HK-2 (cell line): ENCODE data around the gene CNN1.
"Not testable (repeated sequence)": the region's sequence is repeated elsewhere in the genome, so short reads cannot be mapped to it uniquely, and the experiment has no call there.

Source experiments
- DNase-seq: peaks from one replicate; pipeline ENCODE4 v3.0.0-alpha.2; 2018; ENCODE audit not compliant: unreplicated experiment

The CNN1 gene

GRCh38 chr19:11534948-11535347 is 3.7 kb upstream of the CNN1 start:
- no peak for DNase-seq

- DNase-seq: peak; percentile 92
Observed at GRCh38 chr19:11535792-11536595, 2.7 kb upstream of the CNN1 start.

- DNase-seq: no peak
Observed at GRCh38 chr19:11539495-11540365, 1.1 kb downstream of the CNN1 start.

GRCh38 chr19:11540645-11541044 is 2.0 kb downstream of the CNN1 start:
- no peak for DNase-seq

- DNase-seq: no peak
Observed at GRCh38 chr19:11541238-11541637, 2.6 kb downstream of the CNN1 start.

DNA sequence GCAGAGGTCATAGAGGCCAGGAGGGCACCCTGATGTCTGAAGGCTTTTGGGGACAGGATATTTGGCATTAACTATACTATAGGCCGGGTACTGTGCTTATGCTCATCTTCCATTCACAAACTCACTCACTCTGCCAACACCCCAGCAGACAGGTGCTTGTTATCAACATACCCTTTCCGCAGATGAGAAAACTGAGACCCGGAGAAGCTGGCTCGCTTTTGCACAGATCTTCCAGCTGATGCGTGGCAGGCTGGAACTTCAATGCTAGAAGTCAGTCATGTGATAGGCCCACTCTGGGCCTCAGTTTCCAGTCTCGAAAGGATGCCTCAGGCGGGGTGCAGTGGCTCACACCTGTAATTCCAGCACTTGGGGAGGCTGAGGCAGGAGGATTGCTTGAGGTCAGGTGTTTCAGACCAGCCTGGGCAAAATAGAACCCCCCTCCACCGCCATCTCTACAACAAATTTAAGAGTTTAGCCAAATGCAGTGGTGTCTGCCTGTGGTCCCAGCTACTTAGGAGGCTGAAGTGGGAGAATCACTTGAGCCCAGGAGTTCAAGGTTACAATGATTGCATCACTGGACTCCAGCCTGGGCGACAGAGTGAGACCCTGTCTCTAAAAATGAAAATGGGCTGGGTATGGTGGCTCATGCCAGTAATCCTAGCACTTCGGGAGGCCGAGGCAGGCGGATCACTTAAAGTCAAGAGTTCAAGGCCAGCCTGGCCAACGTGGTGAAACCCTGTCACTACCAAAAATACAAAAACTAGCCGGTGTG is 9.5 kb downstream of the CNN1 start:
- DNase-seq: no peak

DNA sequence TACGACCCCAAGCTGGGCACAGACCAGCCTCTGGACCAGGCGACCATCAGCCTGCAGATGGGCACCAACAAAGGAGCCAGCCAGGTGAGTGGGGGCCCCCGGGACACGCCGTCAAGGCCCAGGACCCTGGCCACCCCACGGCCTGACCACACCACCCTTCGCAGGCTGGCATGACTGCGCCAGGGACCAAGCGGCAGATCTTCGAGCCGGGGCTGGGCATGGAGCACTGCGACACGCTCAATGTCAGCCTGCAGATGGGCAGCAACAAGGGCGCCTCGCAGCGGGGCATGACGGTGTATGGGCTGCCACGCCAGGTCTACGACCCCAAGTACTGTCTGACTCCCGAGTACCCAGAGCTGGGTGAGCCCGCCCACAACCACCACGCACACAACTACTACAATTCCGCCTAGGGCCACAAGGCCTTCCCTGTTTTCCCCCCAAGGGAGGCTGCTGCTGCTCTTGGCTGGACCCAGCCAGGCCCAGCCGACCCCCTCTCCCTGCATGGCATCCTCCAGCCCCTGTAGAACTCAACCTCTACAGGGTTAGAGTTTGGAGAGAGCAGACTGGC is 10.8 kb downstream of the CNN1 start:
- DNase-seq: no peak

- no peak for DNase-seq
Observed at GRCh38 chr19:11550265-11550664, 11.6 kb downstream of the CNN1 start.

DNA sequence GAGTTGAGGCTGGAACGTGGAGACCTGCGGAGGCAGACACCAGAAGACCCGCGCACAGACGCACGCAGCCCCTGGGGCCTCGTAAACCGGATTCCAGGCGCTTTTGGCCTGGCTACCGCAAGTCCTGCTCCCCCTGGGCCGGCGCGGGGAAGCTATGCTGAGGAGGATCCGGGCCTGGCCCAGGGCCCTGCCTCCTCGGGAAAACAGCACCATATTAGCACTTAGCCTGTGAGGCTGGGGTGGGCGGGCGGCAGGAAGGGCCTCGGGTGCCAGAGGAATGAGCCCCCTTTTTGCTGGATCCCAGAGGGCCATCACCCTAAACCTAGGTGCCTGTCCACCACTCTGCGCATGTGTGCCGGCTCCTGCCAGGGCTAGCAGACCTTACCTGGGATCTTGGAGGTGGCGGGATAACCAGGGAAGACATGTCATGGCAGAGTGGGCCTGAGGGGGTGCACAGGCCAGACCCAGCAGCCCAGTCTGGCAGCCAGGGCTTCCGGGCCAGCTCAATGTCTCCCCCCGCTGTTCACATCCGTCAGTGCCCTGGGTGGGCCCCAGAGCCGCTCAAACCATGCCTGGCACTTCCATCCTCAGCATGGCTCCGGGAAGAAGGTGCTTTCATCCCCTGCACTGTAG is 13.1 kb downstream of the CNN1 start:
- peak; percentile 47 for DNase-seq

- DNase-seq: no peak
Observed at GRCh38 chr19:11552666-11553372, 14.2 kb downstream of the CNN1 start.

- DNase-seq: no peak
Observed at GRCh38 chr19:11554160-11554559, 15.5 kb downstream of the CNN1 start.

DNA sequence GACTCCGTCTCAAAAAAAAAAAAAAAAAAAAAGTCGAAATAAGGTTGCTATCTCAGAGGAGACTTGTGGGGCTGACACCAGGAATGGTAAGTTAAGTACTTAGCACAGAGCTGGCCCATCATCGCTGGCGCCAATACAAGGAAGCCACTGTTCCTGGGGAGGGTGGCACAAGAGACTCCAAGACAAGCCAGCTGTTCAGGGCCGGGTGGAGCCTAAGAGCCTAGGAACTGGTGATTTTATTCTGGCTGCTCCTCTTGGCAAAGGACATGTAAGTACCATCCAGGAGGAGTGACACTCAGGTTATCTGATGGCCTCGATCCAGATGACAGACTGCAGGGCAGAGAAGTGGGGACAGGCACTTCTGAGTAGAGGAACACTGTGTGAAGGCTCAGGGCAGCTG is 16.6 kb downstream of the CNN1 start:
- no peak for DNase-seq

DNA sequence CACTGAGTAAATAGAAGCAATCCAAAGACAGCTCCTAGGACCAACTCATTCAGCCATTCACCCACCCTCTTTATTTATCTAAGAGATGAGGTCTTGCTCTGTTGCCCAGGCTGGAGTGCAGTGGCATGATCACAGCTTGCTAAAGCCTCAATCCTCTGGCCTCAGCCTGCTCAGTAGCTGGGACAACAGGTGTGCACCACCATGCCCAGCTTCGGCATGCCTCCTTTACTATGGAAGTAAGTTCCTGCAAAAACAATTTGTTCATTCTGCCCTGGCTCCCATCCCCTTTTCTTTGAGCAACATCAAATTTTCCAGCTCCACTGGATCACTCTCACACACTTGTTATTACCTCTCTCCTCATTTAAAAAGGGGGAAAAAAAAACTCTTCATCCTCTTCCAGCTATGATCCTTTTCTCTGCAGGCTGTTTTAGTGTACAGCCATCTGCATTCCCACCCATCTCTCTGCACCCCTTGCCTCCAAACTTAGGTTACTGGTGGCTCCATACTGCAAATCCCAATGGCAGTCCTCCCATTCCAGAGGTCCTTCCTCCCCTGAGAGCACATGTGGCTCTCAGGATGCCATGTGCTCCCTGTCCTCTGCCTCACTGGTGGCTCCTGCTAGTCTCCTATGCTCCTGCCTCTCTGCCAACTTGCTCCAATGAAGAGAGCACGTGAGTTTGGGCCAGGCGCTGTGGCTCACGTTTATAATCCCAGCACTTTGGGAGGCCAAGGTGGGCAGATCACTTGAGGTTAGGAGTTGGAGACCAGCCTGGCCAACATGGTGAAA is 18.2 kb downstream of the CNN1 start:
- DNase-seq: no peak

GRCh38 chr19:11558881-11559828 is 20.5 kb downstream of the CNN1 start, which contains the start of gene ELOF1:
Gene ELOF1, minus strand, starts transcription at chr19:11559230. Its CDS starts 4,883 bp downstream, at chr19:11554347.
- DNase-seq: peak; percentile 98

- DNase-seq: no peak
Observed at GRCh38 chr19:11560404-11561051, 21.9 kb downstream of the CNN1 start.

DNA sequence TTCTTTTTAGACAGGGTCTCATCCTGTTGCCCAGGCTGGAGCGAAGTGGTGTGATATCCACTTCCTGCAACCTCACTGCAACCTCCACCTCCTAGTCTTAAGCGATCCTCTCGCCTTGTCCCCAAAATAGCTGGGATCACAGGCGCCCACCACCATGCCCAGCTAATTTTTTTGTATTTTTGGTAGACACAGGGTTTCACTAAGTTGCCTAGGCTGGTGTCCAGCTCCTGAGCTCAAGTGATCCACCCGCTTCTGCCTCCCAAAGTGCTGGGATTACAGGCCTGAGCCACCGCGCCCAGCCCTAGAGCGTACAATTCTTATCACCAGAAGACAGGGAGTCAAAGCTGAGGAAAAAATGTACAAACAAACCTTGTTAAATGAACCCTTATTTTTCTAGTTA is 24.9 kb downstream of the CNN1 start:
- DNase-seq: no peak

GRCh38 chr19:11564082-11564807 is 25.6 kb downstream of the CNN1 start:
- not testable (repeated sequence) for DNase-seq

DNA sequence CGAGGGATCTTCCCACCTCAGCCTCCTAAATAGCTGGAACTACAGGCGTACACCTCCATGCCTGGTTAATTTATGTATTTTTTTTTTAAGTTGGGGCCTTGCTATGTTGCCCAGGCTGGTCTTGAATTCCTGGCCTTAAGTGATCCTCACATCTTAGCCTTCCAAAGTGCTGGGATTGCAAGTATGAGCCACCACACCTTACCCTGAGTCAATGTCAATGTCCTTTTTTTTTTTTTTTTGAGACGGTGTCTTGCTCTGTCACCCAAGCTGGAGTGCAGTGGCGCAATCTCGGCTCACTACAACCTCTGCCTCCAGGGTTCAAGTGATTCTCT is 27.0 kb downstream of the CNN1 start:
- not testable (repeated sequence) for DNase-seq
